K562 (cell line): Measurements from ENCODE around the gene CTRL. TPM values are rescaled to one million over a fixed set of nuclear protein-coding genes. Genes with fewer than 3 reads are reported as not detected.

Experiments
- ATAC-seq: fragments of 200-7000 bp; cut with Tn5 transposase; 3 replicates; pipeline ENCODE4 v1.9.1; 2020; ENCODE audit warnings: moderate library complexity
- BruUV-seq: library from RNA; stranded (reverse); fragments of 400-500 nt; replicated peaks from 2 replicates; lab custom pipeline; 2021; lab: Mats Ljungman, UMichigan
- CTCF ChIA-PET: fragments of 300-600 bp; formaldehyde crosslinking; extraction: SDS; loops from one replicate; lab custom pipeline; 2021; ENCODE audit warnings: low intra/inter-chr PET ratio; lab: Yijun Ruan, JAX
- POLR2A ChIA-PET: fragments of 300-600, 350-650 bp; sonication (Branson Sonifier 250); formaldehyde crosslinking; extraction: SDS; loops from one replicate; lab custom pipeline; 2021; ENCODE audit warnings: antibody characterized with exemption, inconsistent platforms; lab: Yijun Ruan, JAX
- DNase-seq, 4 experiments: peaks; one replicate each; pipeline versions ENCODE4 v3.0.0 to v3.0.0-alpha.2; 2011 to 2018; ENCODE audit warnings: low spot score in 3 of 4, mixed read lengths in 3 of 4; ENCODE audit errors: extremely low read depth in 1 of 4
- FAIRE-seq: peaks from 2 replicates; lab custom pipeline; 2011; peaks lifted over from hg19 to GRCh38; lab: Jason Lieb, UNC
- H2AFZ ChIP-seq: 2 replicates; pipeline ENCODE4 v1.6.0; 2011; ENCODE audit warnings: low read depth, low read length, control low read depth, inconsistent platforms
- H3K27ac ChIP-seq: fragments of 200-600 bp; 3 replicates; pipeline ENCODE4 v1.8.0; 2011; ENCODE audit warnings: low read depth, mild to moderate bottlenecking, control low read depth, inconsistent platforms, low read length, moderate library complexity, mixed read lengths; ENCODE audit errors: extremely low read depth
- H3K27me3 ChIP-seq, 2 experiments: fragments of 300-600 bp in 1 of 2; 2 replicates in 1 of 2; 3 replicates in 1 of 2; pipeline versions ENCODE4 v1.6.0 to v1.8.0; 2011; ENCODE audit warnings: inconsistent platforms in 2 of 2, low read length in 2 of 2, mild to moderate bottlenecking in 1 of 2, mixed read lengths in 1 of 2, moderate library complexity in 1 of 2; ENCODE audit not compliant: control insufficient read depth in 2 of 2, insufficient read depth in 2 of 2
- H3K36me3 ChIP-seq: fragments of 300-600 bp; 3 replicates; pipeline ENCODE4 v1.8.0; 2011; ENCODE audit warnings: mild to moderate bottlenecking, low read length, inconsistent platforms; ENCODE audit not compliant: control insufficient read depth, insufficient read depth
- H3K4me1 ChIP-seq, 2 experiments: fragments of 200-600 bp in 1 of 2; replicated peaks in 1 of 2; 2 replicates in 1 of 2; 3 replicates in 1 of 2; pipeline versions ENCODE4 v1.5.1 to v1.8.0; 2011; ENCODE audit warnings: inconsistent platforms in 2 of 2, low read length in 2 of 2, mild to moderate bottlenecking in 1 of 2, mixed read lengths in 1 of 2, moderate library complexity in 1 of 2; ENCODE audit not compliant: control insufficient read depth in 2 of 2, insufficient read depth in 2 of 2
- H3K4me2 ChIP-seq: 2 replicates; pipeline ENCODE4 v1.6.1; 2011; ENCODE audit warnings: low read length, control low read depth, inconsistent platforms, mixed read lengths; ENCODE audit not compliant: insufficient read depth
- H3K4me3 ChIP-seq: fragments of 200-600 bp; sonication (generic), shearing (Covaris generic); 2 replicates; pipeline ENCODE4 v1.5.1; 2016; ENCODE audit warnings: control low read depth, inconsistent platforms
- H3K79me2 ChIP-seq: fragments of 200-600 bp; 3 replicates; pipeline ENCODE4 v1.8.0; 2011; ENCODE audit warnings: low read length, inconsistent platforms; ENCODE audit not compliant: control insufficient read depth, insufficient read depth
- H3K9ac ChIP-seq, 2 experiments: 2 replicates each; pipeline versions ENCODE4 v1.6.0 to v1.6.1; 2011; ENCODE audit warnings: low read depth in 2 of 2, low read length in 2 of 2, control low read depth in 1 of 2, inconsistent platforms in 1 of 2, mild to moderate bottlenecking in 1 of 2, mixed read lengths in 1 of 2; ENCODE audit not compliant: insufficient read depth in 1 of 2
- H3K9me1 ChIP-seq: one replicate; pipeline ENCODE4 v1.6.0; 2011; ENCODE audit warnings: inconsistent platforms, mild to moderate bottlenecking, low read length, moderate library complexity; ENCODE audit not compliant: control insufficient read depth, insufficient read depth
- H3K9me3 ChIP-seq: replicated peaks from 2 replicates; pipeline ENCODE4 v1.5.1; 2011; ENCODE audit warnings: low read depth, low read length, inconsistent platforms; ENCODE audit not compliant: control insufficient read depth, insufficient read depth
- H4K20me1 ChIP-seq: replicated peaks from 2 replicates; pipeline ENCODE4 v1.6.1; 2011; ENCODE audit warnings: low read length, inconsistent platforms, mixed read lengths; ENCODE audit not compliant: control insufficient read depth, insufficient read depth
- ARHGAP35 ChIP-seq: fragments of 450-650 bp; IDR thresholded peaks from 2 replicates; pipeline ENCODE4 v1.6.1; 2018; ENCODE audit not compliant: partially characterized antibody
- CEBPG ChIP-seq, 3 experiments: fragments of 200-800 bp in 1 of 3; sonication (Bioruptor generic) in 1 of 3; sonication (generic) in 1 of 3; formaldehyde crosslinking in 1 of 3; IDR thresholded peaks in 2 of 3; conservative IDR thresholded peaks in 1 of 3; 2 replicates each; pipeline versions ENCODE4 v1.6.1 to v1.8.0; 2016 to 2022; ENCODE audit warnings: missing compliant biosample characterization in 2 of 3, missing genetic modification characterization in 2 of 3, mild to moderate bottlenecking in 1 of 3, missing genetic modification reagents in 1 of 3
- MCM3 ChIP-seq: fragments of 450-650 bp; IDR thresholded peaks from 2 replicates; pipeline ENCODE4 v1.6.1; 2016
- POLR2G ChIP-seq: fragments of 200-400 bp; formaldehyde crosslinking; IDR thresholded peaks from 2 replicates; pipeline ENCODE4 v1.6.1; 2017; ENCODE audit warnings: low read depth, mild to moderate bottlenecking, antibody characterized with exemption, low read length, moderate library complexity
- RBFOX2 ChIP-seq: fragments of 200-400 bp; formaldehyde crosslinking; IDR thresholded peaks from 2 replicates; pipeline ENCODE4 v1.6.1; 2017; ENCODE audit warnings: low read depth, mild to moderate bottlenecking, low read length, moderate library complexity
- SMARCC2 ChIP-seq: fragments of 450-650 bp; IDR thresholded peaks from 2 replicates; pipeline ENCODE4 v1.6.1; 2017; ENCODE audit warnings: antibody characterized with exemption, moderate library complexity, mild to moderate bottlenecking, low read depth
- ZNF282 ChIP-seq: sonication (generic); formaldehyde crosslinking; IDR thresholded peaks from 2 replicates; pipeline ENCODE4 v1.8.1; 2023; ENCODE audit warnings: missing genetic modification reagents
- ZNF436 ChIP-seq: fragments of 250-450, 450-650 bp; sonication (Bioruptor Pico); formaldehyde crosslinking; IDR thresholded peaks from 2 replicates; pipeline ENCODE4 v1.7.0; 2020; ENCODE audit warnings: mild to moderate bottlenecking
- WGBS: fragments of 100-300 bp; shearing (Covaris generic); methylation state at CpG from one replicate; pipeline ENCODE4 v1.1.6; 2016; ENCODE audit warnings: low coverage, mixed read lengths; ENCODE audit not compliant: insufficient coverage; ENCODE audit errors: missing lambda C conversion rate; 5-methylcytosine and 5-hydroxymethylcytosine counted together
- in situ Hi-C: fragments of 300-500 bp; cut with MboI; formaldehyde crosslinking; loops from 4 replicates; pipeline ENCODE4 v1.15.0; 2018; ENCODE audit warnings: inconsistent platforms, mixed read lengths
- intact Hi-C: fragments of 100-400 bp; cut with micrococcal nuclease; formaldehyde crosslinking; loops from 2 replicates; pipeline ENCODE4 v1.14.2; 2022
- polyA plus RNA-seq, 8 experiments: library from polyadenylated mRNA; depleted of rRNA in 4 of 8; stranded (reverse) in 5 of 8; unstranded in 3 of 8; fragments of >200 nt; fragmentation: Nextera tagmentation in 2 of 8; fragmentation: Illumina TruSeq in 1 of 8; extraction: Ambion mirVana in 2 of 8; extraction: Trizol in 1 of 8; gene quantifications; 2 replicates each; pipeline versions ENCODE4 v1.2.1 to v1.2.3, GENCODE V29; 2011 to 2014; ENCODE audit warnings: inconsistent platforms in 1 of 8, missing spikeins in 1 of 8
- total RNA-seq, 7 experiments: library from RNA; depleted of rRNA in 6 of 7; stranded (reverse); fragments of >200 nt in 6 of 7; fragmentation: Illumina TruSeq in 2 of 7; extraction: Trizol in 2 of 7; gene quantifications; 2 replicates each; pipeline versions ENCODE4 v1.2.1 to v1.2.3, GENCODE V29; 2011 to 2021; ENCODE audit warnings: low replicate concordance in 1 of 7
- TF ChIP-seq, protein P1 (sequence below): fragments of 250-450 bp; sonication (Bioruptor Pico); IDR thresholded peaks from 2 replicates; pipeline ENCODE4 v1.6.1; 2021; ENCODE audit warnings: mild to moderate bottlenecking
- TF ChIP-seq, protein P2 (sequence below): sonication (generic); formaldehyde crosslinking; IDR thresholded peaks from 2 replicates; pipeline ENCODE4 v1.8.0; 2023; ENCODE audit warnings: mild to moderate bottlenecking, missing genetic modification reagents
- TF ChIP-seq, protein P3 (sequence below): IDR thresholded peaks from 3 replicates; pipeline ENCODE4 v1.6.1; 2011; ENCODE audit warnings: borderline replicate concordance, mild to moderate bottlenecking; ENCODE audit not compliant: insufficient read length, insufficient read depth

Gene CTRL
- total and polyA plus RNA-seq, 9 of the 15 experiments (the other 6 are each of a cell fraction or from before 2014, with no cell fraction given): 1.4 to 5.6 (median 2.5) TPM

DNA sequence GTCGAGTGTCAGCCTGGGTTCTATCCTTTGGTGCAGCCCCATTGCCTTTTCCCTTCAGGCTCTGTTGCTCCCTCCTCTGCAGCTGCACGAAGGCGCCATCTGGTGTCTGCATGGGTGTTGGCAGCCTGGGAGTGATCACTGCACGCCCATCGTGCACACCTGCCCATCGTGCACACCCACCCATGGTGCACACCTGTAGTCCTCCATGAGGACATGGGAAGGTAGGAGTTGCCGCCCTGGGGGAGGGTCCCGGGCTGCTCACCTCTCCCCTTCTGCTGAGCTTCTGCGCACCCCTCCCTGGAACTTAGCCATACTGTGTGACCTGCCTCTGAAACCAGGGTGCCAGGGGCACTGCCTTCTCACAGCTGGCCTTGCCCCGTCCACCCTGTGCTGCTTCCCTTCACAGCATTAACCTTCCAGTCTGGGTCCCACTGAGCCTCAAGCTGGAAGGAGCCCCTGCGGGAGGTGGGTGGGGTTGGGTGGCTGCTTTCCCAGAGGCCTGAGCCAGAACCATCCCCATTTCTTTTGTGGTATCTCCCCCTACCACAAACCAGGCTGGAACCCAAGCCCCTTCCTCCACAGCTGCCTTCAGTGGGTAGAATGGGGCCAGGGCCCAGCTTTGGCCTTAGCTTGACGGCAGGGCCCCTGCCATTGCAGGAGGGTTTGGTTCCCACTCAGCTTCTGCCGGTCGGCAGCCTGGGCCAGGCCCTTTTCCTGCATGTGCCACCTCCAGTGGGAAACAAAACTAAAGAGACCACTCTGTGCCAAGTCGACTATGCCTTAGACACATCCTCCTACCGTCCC is 2.9 kb downstream of the CTRL start (continued):
- TF ChIP-seq, protein P1, sequence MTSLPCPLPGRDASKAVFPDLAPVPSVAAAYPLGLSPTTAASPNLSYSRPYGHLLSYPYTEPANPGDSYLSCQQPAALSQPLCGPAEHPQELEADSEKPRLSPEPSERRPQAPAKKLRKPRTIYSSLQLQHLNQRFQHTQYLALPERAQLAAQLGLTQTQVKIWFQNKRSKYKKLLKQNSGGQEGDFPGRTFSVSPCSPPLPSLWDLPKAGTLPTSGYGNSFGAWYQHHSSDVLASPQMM (CRISPR knock-in tag): no peak
- no peak for TF ChIP-seq ZNF436
- TF ChIP-seq POLR2G: peak; percentile 39; the same call in 1 of the 2 replicates
- no peak for TF ChIP-seq CEBPG (CRISPR knock-in tag; IDR thresholded peaks at IDR 0.05)
- no peak for TF ChIP-seq CEBPG (tag; conservative IDR thresholded peaks at IDR 0.05 in 1 of 2, IDR thresholded peaks at IDR 0.05 in 1 of 2)
- TF ChIP-seq, protein P2, sequence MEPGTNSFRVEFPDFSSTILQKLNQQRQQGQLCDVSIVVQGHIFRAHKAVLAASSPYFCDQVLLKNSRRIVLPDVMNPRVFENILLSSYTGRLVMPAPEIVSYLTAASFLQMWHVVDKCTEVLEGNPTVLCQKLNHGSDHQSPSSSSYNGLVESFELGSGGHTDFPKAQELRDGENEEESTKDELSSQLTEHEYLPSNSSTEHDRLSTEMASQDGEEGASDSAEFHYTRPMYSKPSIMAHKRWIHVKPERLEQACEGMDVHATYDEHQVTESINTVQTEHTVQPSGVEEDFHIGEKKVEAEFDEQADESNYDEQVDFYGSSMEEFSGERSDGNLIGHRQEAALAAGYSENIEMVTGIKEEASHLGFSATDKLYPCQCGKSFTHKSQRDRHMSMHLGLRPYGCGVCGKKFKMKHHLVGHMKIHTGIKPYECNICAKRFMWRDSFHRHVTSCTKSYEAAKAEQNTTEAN: 0 out of 2 replicates have a peak, but pooled peaks have one; percentile 33

GRCh38 chr16:67928147-67928546 is 3.5 kb downstream of the CTRL start:
- WGBS: 43% methylated on average over 5 of the region's 7 CpGs
- DNase-seq (no peak), FAIRE-seq (no peak), ATAC-seq (peak; percentile 9; the same call in 2 of the 3 replicates)
- H3K4me3 ChIP-seq: no peak overlapping the region
- intact Hi-C loops (loop anchor here (1.0 to 2.0 kb wide), 3 partner anchors 45 to 255 kb away; no protein-coding TSS in a partner anchor), in situ Hi-C loops (loop anchor here (5.0 to 10.0 kb wide), 3 partner anchors 111 to 403 kb away; partner anchors contain the start of genes C16orf86, ENKD1 and RIPOR1)
- CTCF ChIA-PET: interaction anchor here (0.6 to 3.8 kb wide), 6 partner anchors 45 to 407 kb away, joined by 5 to 35 read pairs (median 15); partner anchors contain the start of gene NRN1L
- H3K4me1 ChIP-seq: peaks cover 0 to 30% of the 10 kb centered on the region in 2 experiments; a peak in 2 of 5 replicates
- peaks cover 10% of the 10 kb centered on the region; the same call in 1 of the 2 replicates for H4K20me1 ChIP-seq
- no peak overlapping the region for H2AFZ ChIP-seq
- H3K27me3 ChIP-seq: no peaks in the 10 kb centered on the region
- H3K9me1 ChIP-seq: no peaks in the 10 kb centered on the region
- H3K79me2 ChIP-seq: no peaks in the 10 kb centered on the region
- peaks cover 18% of the 10 kb centered on the region; the same call in 2 of the 3 replicates for H3K36me3 ChIP-seq
- POLR2A ChIA-PET: interaction anchor here (0.6 kb wide), 1 partner anchor 19 kb away, joined by 3 read pairs; no protein-coding TSS in a partner anchor
- BruUV-seq: no TSS peak
- TF ChIP-seq ARHGAP35: no peak
- TF ChIP-seq RBFOX2: 0 out of 2 replicates have a peak, but pooled peaks have one; percentile 6
- TF ChIP-seq ZNF282: 0 out of 2 replicates have a peak, but pooled peaks have one; percentile 20
- TF ChIP-seq, protein P3, sequence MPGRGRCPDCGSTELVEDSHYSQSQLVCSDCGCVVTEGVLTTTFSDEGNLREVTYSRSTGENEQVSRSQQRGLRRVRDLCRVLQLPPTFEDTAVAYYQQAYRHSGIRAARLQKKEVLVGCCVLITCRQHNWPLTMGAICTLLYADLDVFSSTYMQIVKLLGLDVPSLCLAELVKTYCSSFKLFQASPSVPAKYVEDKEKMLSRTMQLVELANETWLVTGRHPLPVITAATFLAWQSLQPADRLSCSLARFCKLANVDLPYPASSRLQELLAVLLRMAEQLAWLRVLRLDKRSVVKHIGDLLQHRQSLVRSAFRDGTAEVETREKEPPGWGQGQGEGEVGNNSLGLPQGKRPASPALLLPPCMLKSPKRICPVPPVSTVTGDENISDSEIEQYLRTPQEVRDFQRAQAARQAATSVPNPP: no peak
- TF ChIP-seq MCM3: no peak
- TF ChIP-seq SMARCC2: no peak
- H3K4me2 ChIP-seq: no peak overlapping the region
- no peak overlapping the region for H3K9ac ChIP-seq
- H3K27ac ChIP-seq: no peak overlapping the region
- H3K9me3 ChIP-seq: no peaks in the 10 kb centered on the region
